Measurements from ENCODE around the gene PAMR1.

- TF ChIP-seq CTCF (IDR thresholded peaks at IDR 0.05 in 2 of 3, conservative IDR thresholded peaks at IDR 0.05 in 1 of 3; ENCODE audit: control insufficient read depth in 2 of 3, extremely low read depth in 1 of 3, insufficient read depth in 1 of 3, low read depth in 3 of 3, low read length in 3 of 3) (no peak), CBX3 (IDR thresholded peaks at IDR 0.05; ENCODE audit: borderline replicate concordance, low read depth) (no peak), POLR2AphosphoS5 (IDR thresholded peaks at IDR 0.05; ENCODE audit: low read length) (no peak)
These were observed 18.1 kb upstream of the PAMR1 start for GRCh38 chr11:35543481-35543880.
